ENCODE data around the gene WASF3.

- TF ChIP-seq EZH2 (IDR thresholded peaks at IDR 0.05; ENCODE audit: low read depth, unreplicated experiment) = no peak
- TF ChIP-seq, protein P1, sequence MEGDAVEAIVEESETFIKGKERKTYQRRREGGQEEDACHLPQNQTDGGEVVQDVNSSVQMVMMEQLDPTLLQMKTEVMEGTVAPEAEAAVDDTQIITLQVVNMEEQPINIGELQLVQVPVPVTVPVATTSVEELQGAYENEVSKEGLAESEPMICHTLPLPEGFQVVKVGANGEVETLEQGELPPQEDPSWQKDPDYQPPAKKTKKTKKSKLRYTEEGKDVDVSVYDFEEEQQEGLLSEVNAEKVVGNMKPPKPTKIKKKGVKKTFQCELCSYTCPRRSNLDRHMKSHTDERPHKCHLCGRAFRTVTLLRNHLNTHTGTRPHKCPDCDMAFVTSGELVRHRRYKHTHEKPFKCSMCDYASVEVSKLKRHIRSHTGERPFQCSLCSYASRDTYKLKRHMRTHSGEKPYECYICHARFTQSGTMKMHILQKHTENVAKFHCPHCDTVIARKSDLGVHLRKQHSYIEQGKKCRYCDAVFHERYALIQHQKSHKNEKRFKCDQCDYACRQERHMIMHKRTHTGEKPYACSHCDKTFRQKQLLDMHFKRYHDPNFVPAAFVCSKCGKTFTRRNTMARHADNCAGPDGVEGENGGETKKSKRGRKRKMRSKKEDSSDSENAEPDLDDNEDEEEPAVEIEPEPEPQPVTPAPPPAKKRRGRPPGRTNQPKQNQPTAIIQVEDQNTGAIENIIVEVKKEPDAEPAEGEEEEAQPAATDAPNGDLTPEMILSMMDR (conservative IDR thresholded peaks at IDR 0.05; ENCODE audit: low read depth in 2 of 2) = no peak
- TF ChIP-seq POLR2AphosphoS5 (IDR thresholded peaks at IDR 0.05; ENCODE audit: low read depth) = no peak
- no peak for TF ChIP-seq STAT1 (IDR thresholded peaks at IDR 0.05; ENCODE audit: unreplicated experiment)
- no peak for TF ChIP-seq EZH2phosphoT487 (IDR thresholded peaks at IDR 0.05; ENCODE audit: unreplicated experiment)
- TF ChIP-seq REST (IDR thresholded peaks at IDR 0.05; ENCODE audit: unreplicated experiment) = no peak
- TF ChIP-seq JUNB (IDR thresholded peaks at IDR 0.05; ENCODE audit: unreplicated experiment) = no peak
- no peak for TF ChIP-seq ZNF114 (CRISPR knock-in tag; IDR thresholded peaks at IDR 0.05)
- TF ChIP-seq CREB1 (CRISPR knock-in tag; IDR thresholded peaks at IDR 0.05; ENCODE audit: low read depth) = no peak
These were observed 2.1 kb upstream of the WASF3 start for GRCh38 chr13:26555413-26555812.

All from GM23338 (cell line).